Central memory CD8-positive, alpha-beta T cell (primary cell): ENCODE data around the gene ELOVL7.
"Not testable (repeated sequence)": the region's sequence is repeated elsewhere in the genome, so short reads cannot be mapped to it uniquely, and the experiment has no call there.

Experiments used
- ATAC-seq: fragments of 150-1000 bp; cut with Tn5 transposase; replicated peaks from 2 replicates; pipeline ENCODE4 v1.10.0; 2022; ENCODE audit warnings: mild to moderate bottlenecking, moderate FRiP score, moderate number of reproducible peaks; ENCODE audit not compliant: poor library complexity, severe bottlenecking; ENCODE audit errors: extremely low read depth
- DNase-seq, 2 donors: peaks; one replicate each; pipeline ENCODE4 v3.0.0; 2021; ENCODE audit warnings: low spot score in 2 of 2
- H3K27ac Mint-ChIP-seq: one replicate; pipeline ENCODE4 v1.8.0; 2022; ENCODE audit warnings: low read depth, mild to moderate bottlenecking, moderate library complexity, mixed read lengths
- H3K27me3 Mint-ChIP-seq: one replicate; pipeline ENCODE4 v1.8.0; 2022; ENCODE audit warnings: mixed read lengths
- H3K36me3 Mint-ChIP-seq: one replicate; pipeline ENCODE4 v1.8.0; 2022; ENCODE audit warnings: mild to moderate bottlenecking, moderate library complexity, mixed read lengths; ENCODE audit not compliant: insufficient read depth
- H3K4me1 Mint-ChIP-seq: one replicate; pipeline ENCODE4 v1.8.0; 2022; ENCODE audit warnings: mixed read lengths
- H3K4me3 Mint-ChIP-seq: one replicate; pipeline ENCODE4 v1.8.0; 2022; ENCODE audit warnings: mild to moderate bottlenecking, moderate library complexity, mixed read lengths
- H3K9me3 Mint-ChIP-seq: one replicate; pipeline ENCODE4 v1.8.0; 2022; ENCODE audit warnings: mixed read lengths

The ELOVL7 gene

GRCh38 chr5:60754495-60754894, 89.6 kb downstream of the ELOVL7 start:
- no peaks in the 10 kb centered on the region for H3K9me3 Mint-ChIP-seq
- H3K27me3 Mint-ChIP-seq = peaks cover 17% of the 10 kb centered on the region
- H3K36me3 Mint-ChIP-seq = no peaks in the 10 kb centered on the region
- DNase-seq (no peak), ATAC-seq (no peak)
- no peak overlapping the region for H3K4me3 Mint-ChIP-seq
- H3K27ac Mint-ChIP-seq = no peak overlapping the region
- no peaks in the 10 kb centered on the region for H3K4me1 Mint-ChIP-seq

GRCh38 chr5:60744682-60745081, 99.4 kb downstream of the ELOVL7 start:
- Mint-ChIP-seq H3K4me1 (no peaks in the 10 kb centered on the region), H3K27ac (no peak overlapping the region), H3K27me3 (peaks cover 35% of the 10 kb centered on the region), H3K36me3 (no peaks in the 10 kb centered on the region), H3K4me3 (no peak overlapping the region), H3K9me3 (peaks cover 10% of the 10 kb centered on the region)
- DNase-seq = no peak
- no peak for ATAC-seq

- Mint-ChIP-seq H3K36me3 (no peaks in the 10 kb centered on the region), H3K9me3 (peaks cover 17% of the 10 kb centered on the region), H3K4me3 (no peak overlapping the region), H3K27ac (no peak overlapping the region), H3K27me3 (peaks cover 35% of the 10 kb centered on the region), H3K4me1 (no peaks in the 10 kb centered on the region)
- no peak for ATAC-seq
- DNase-seq = no peak
Measured at GRCh38 chr5:60743511-60744314, 100.4 kb downstream of the ELOVL7 start.

- ATAC-seq (no peak), DNase-seq (no peak)
- no peaks in the 10 kb centered on the region for H3K4me1 Mint-ChIP-seq
- peaks cover 17% of the 10 kb centered on the region for H3K9me3 Mint-ChIP-seq
- H3K27ac Mint-ChIP-seq = no peak overlapping the region
- H3K27me3 Mint-ChIP-seq = peaks cover 38% of the 10 kb centered on the region
- H3K4me3 Mint-ChIP-seq = no peak overlapping the region
- no peaks in the 10 kb centered on the region for H3K36me3 Mint-ChIP-seq
Measured at GRCh38 chr5:60740322-60740721, 103.7 kb downstream of the ELOVL7 start.

- Mint-ChIP-seq H3K36me3 (no peaks in the 10 kb centered on the region), H3K27me3 (peaks cover 29% of the 10 kb centered on the region), H3K4me1 (no peaks in the 10 kb centered on the region), H3K27ac (no peak overlapping the region), H3K9me3 (peaks cover 17% of the 10 kb centered on the region), H3K4me3 (no peak overlapping the region)
- DNase-seq (no peak), ATAC-seq (no peak)
Measured at GRCh38 chr5:60738933-60739332, 105.1 kb downstream of the ELOVL7 start.

GRCh38 chr5:60738461-60738860, 105.6 kb downstream of the ELOVL7 start:
- Mint-ChIP-seq H3K27ac (no peak overlapping the region), H3K27me3 (peaks cover 29% of the 10 kb centered on the region), H3K9me3 (peaks cover 17% of the 10 kb centered on the region), H3K36me3 (no peaks in the 10 kb centered on the region), H3K4me1 (no peaks in the 10 kb centered on the region), H3K4me3 (no peak overlapping the region)
- DNase-seq = no peak
- no peak for ATAC-seq

- not testable (repeated sequence) for H3K4me3 Mint-ChIP-seq, H3K36me3 Mint-ChIP-seq, ATAC-seq, H3K27ac Mint-ChIP-seq, DNase-seq, H3K9me3 Mint-ChIP-seq, H3K4me1 Mint-ChIP-seq
- H3K27me3 Mint-ChIP-seq = peaks cover 32% of the 10 kb centered on the region
Measured at GRCh38 chr5:60730858-60731257, 113.2 kb downstream of the ELOVL7 start.

- Mint-ChIP-seq H3K36me3 (no peaks in the 10 kb centered on the region), H3K27me3 (peaks cover 36% of the 10 kb centered on the region), H3K27ac (no peak overlapping the region), H3K4me3 (no peak overlapping the region), H3K4me1 (no peaks in the 10 kb centered on the region), H3K9me3 (no peaks in the 10 kb centered on the region)
- ATAC-seq (no peak), DNase-seq (no peak)
Measured at GRCh38 chr5:60727033-60727679, 116.9 kb downstream of the ELOVL7 start.

- DNase-seq = no peak
- no peak overlapping the region for H3K27ac Mint-ChIP-seq
- peaks cover 31% of the 10 kb centered on the region for H3K27me3 Mint-ChIP-seq
- H3K4me3 Mint-ChIP-seq = no peak overlapping the region
- no peaks in the 10 kb centered on the region for H3K9me3 Mint-ChIP-seq
- ATAC-seq = no peak
- H3K4me1 Mint-ChIP-seq = no peaks in the 10 kb centered on the region
- H3K36me3 Mint-ChIP-seq = peaks cover 1% of the 10 kb centered on the region
Measured at GRCh38 chr5:60724126-60724525, 119.9 kb downstream of the ELOVL7 start.

- DNase-seq (no peak), ATAC-seq (no peak)
- Mint-ChIP-seq H3K27ac (no peak overlapping the region), H3K27me3 (peaks cover 48% of the 10 kb centered on the region), H3K4me1 (no peaks in the 10 kb centered on the region), H3K4me3 (no peak overlapping the region), H3K9me3 (no peaks in the 10 kb centered on the region), H3K36me3 (peaks cover 1% of the 10 kb centered on the region)
Measured at GRCh38 chr5:60722416-60722815, 121.7 kb downstream of the ELOVL7 start.

- no peak for DNase-seq
- H3K36me3 Mint-ChIP-seq = peaks cover 1% of the 10 kb centered on the region
- H3K27me3 Mint-ChIP-seq = peaks cover 75% of the 10 kb centered on the region
- ATAC-seq = no peak
- no peak overlapping the region for H3K4me3 Mint-ChIP-seq
- no peaks in the 10 kb centered on the region for H3K4me1 Mint-ChIP-seq
- H3K9me3 Mint-ChIP-seq = no peaks in the 10 kb centered on the region
- no peak overlapping the region for H3K27ac Mint-ChIP-seq
Measured at GRCh38 chr5:60719329-60719728, 124.7 kb downstream of the ELOVL7 start.

- Mint-ChIP-seq H3K27ac (no peak overlapping the region), H3K4me1 (no peaks in the 10 kb centered on the region), H3K36me3 (peaks cover 1% of the 10 kb centered on the region), H3K27me3 (peaks cover 80% of the 10 kb centered on the region), H3K4me3 (no peak overlapping the region), H3K9me3 (no peaks in the 10 kb centered on the region)
- DNase-seq = no peak
- no peak for ATAC-seq
Measured at GRCh38 chr5:60718166-60718892, 125.7 kb downstream of the ELOVL7 start.
